HepG2 (cell line): Measurements from ENCODE around the gene MTA2. TPM values are rescaled to one million over a fixed set of nuclear protein-coding genes. Genes with fewer than 3 reads are reported as not detected.
A peak's percentile ranks its signal among the peaks of the same experiment; 100 is the strongest.

Experiments
- BRD4 ChIP-seq: sonication (generic); formaldehyde crosslinking; IDR thresholded peaks from 2 replicates; pipeline ENCODE4 v1.4.0; 2020; ENCODE audit warnings: missing genetic modification reagents
- CBFB ChIP-seq: sonication (generic); formaldehyde crosslinking; IDR thresholded peaks from 2 replicates; pipeline ENCODE4 v1.4.0; 2020; ENCODE audit warnings: missing genetic modification reagents
- EZH2 ChIP-seq: conservative IDR thresholded peaks from 2 replicates; pipeline ENCODE4 v1.6.1; 2012; ENCODE audit warnings: mild to moderate bottlenecking, low read depth, low read length, moderate library complexity
- FLYWCH1 ChIP-seq: sonication (generic); formaldehyde crosslinking; IDR thresholded peaks from 2 replicates; pipeline ENCODE4 v1.8.1; 2023; ENCODE audit warnings: mild to moderate bottlenecking, missing genetic modification reagents
- FOXM1 ChIP-seq: sonication (generic); formaldehyde crosslinking; IDR thresholded peaks from 2 replicates; pipeline ENCODE4 v1.5.0; 2020; ENCODE audit warnings: missing genetic modification reagents
- GZF1 ChIP-seq: sonication (generic); formaldehyde crosslinking; IDR thresholded peaks from 2 replicates; pipeline ENCODE4 v1.5.1; 2020; ENCODE audit warnings: mild to moderate bottlenecking, missing genetic modification reagents
- IRX3 ChIP-seq: sonication (generic); formaldehyde crosslinking; IDR thresholded peaks from 2 replicates; pipeline ENCODE4 v1.8.1; 2023; ENCODE audit warnings: mild to moderate bottlenecking, low read depth, missing genetic modification reagents, borderline replicate concordance
- KDM5A ChIP-seq: fragments of 200-600 bp; sonication (generic); IDR thresholded peaks from 2 replicates; pipeline ENCODE4 v1.7.0; 2018; ENCODE audit warnings: antibody characterized with exemption, mild to moderate bottlenecking, low read length, borderline replicate concordance
- KLF11 ChIP-seq: IDR thresholded peaks from 2 replicates; pipeline ENCODE4 v1.6.1; 2016; ENCODE audit warnings: missing compliant biosample characterization
- POLR2A ChIP-seq, 2 experiments: IDR thresholded peaks; 2 replicates each; pipeline ENCODE4 v1.6.1; 2011; ENCODE audit warnings: low read depth in 2 of 2, low read length in 2 of 2, mild to moderate bottlenecking in 1 of 2, moderate library complexity in 1 of 2; ENCODE audit not compliant: insufficient read depth in 1 of 2
- RXRA ChIP-seq: sonication (generic); formaldehyde crosslinking; IDR thresholded peaks from 2 replicates; pipeline ENCODE4 v1.5.1; 2020; ENCODE audit warnings: missing genetic modification reagents
- SAFB2 ChIP-seq: sonication (generic); formaldehyde crosslinking; IDR thresholded peaks from 2 replicates; pipeline ENCODE4 v1.5.1; 2020; ENCODE audit warnings: missing genetic modification reagents, low read depth, mild to moderate bottlenecking, borderline replicate concordance
- SOX5 ChIP-seq: IDR thresholded peaks from 2 replicates; pipeline ENCODE4 v1.6.1; 2016; ENCODE audit warnings: borderline replicate concordance
- TP53 ChIP-seq: sonication (generic); formaldehyde crosslinking; conservative IDR thresholded peaks from 2 replicates; pipeline ENCODE4 v1.4.0; 2020; ENCODE audit warnings: missing genetic modification reagents
- TRIM24 ChIP-seq: sonication (generic); formaldehyde crosslinking; IDR thresholded peaks from 2 replicates; pipeline ENCODE4 v1.8.0; 2022; ENCODE audit warnings: mild to moderate bottlenecking, missing genetic modification reagents
- ZNF101 ChIP-seq: sonication (generic); formaldehyde crosslinking; IDR thresholded peaks from 2 replicates; pipeline ENCODE4 v1.4.0; 2020; ENCODE audit warnings: mild to moderate bottlenecking, low read depth, missing genetic modification reagents, borderline replicate concordance
- ZNF263 ChIP-seq: sonication (generic); formaldehyde crosslinking; IDR thresholded peaks from 2 replicates; pipeline ENCODE4 v1.4.0; 2020; ENCODE audit warnings: missing genetic modification reagents
- ZNF280B ChIP-seq: sonication (generic); formaldehyde crosslinking; IDR thresholded peaks from 2 replicates; pipeline ENCODE4 v1.5.0; 2020; ENCODE audit warnings: missing genetic modification reagents, mild to moderate bottlenecking, borderline replicate concordance
- ZNF296 ChIP-seq: sonication (generic); formaldehyde crosslinking; conservative IDR thresholded peaks from 2 replicates; pipeline ENCODE4 v1.5.0; 2020; ENCODE audit warnings: mild to moderate bottlenecking, missing genetic modification reagents
- ZNF446 ChIP-seq: sonication (generic); formaldehyde crosslinking; IDR thresholded peaks from 2 replicates; pipeline ENCODE4 v1.5.0; 2020; ENCODE audit warnings: mild to moderate bottlenecking, missing genetic modification reagents
- ZNF570 ChIP-seq: sonication (generic); formaldehyde crosslinking; IDR thresholded peaks from 2 replicates; pipeline ENCODE4 v1.4.0; 2020; ENCODE audit warnings: mild to moderate bottlenecking, missing genetic modification reagents, borderline replicate concordance
- ZNF629 ChIP-seq: sonication (generic); formaldehyde crosslinking; conservative IDR thresholded peaks from 2 replicates; pipeline ENCODE4 v1.5.0; 2020; ENCODE audit warnings: missing genetic modification reagents
- ZNF75D ChIP-seq: sonication (generic); formaldehyde crosslinking; IDR thresholded peaks from 2 replicates; pipeline ENCODE4 v1.8.1; 2023; ENCODE audit warnings: missing genetic modification reagents, mild to moderate bottlenecking, borderline replicate concordance
- ZNF878 ChIP-seq: sonication (generic); formaldehyde crosslinking; IDR thresholded peaks from 2 replicates; pipeline ENCODE4 v1.8.1; 2023; ENCODE audit warnings: mild to moderate bottlenecking, missing genetic modification reagents, moderate library complexity
- polyA plus RNA-seq, 8 experiments: library from polyadenylated mRNA; depleted of rRNA in 3 of 8; stranded (reverse) in 7 of 8; unstranded in 1 of 8; fragments of >200 nt; fragmentation: Illumina TruSeq in 4 of 8; extraction: Trizol in 4 of 8; gene quantifications; 2 replicates each; pipeline versions ENCODE4 v1.2.1 to v1.2.3, GENCODE V29; 2011 to 2016; ENCODE audit warnings: low read depth in 4 of 8, missing spikeins in 1 of 8, mixed read lengths in 1 of 8; ENCODE audit not compliant: insufficient read depth in 1 of 8
- total RNA-seq, 5 experiments: library from RNA; depleted of rRNA; stranded (reverse); fragments of >200 nt; fragmentation: Illumina TruSeq; extraction: Trizol; gene quantifications; 2 replicates each; pipeline ENCODE4 v1.2.3, GENCODE V29; 2016; ENCODE audit warnings: low read depth in 1 of 5
- TF ChIP-seq, protein P1 (sequence below): sonication (generic); formaldehyde crosslinking; conservative IDR thresholded peaks from 2 replicates; pipeline ENCODE4 v1.8.0; 2022; ENCODE audit warnings: low read depth, missing genetic modification reagents
- TF ChIP-seq, protein P2 (sequence below): sonication (generic); formaldehyde crosslinking; IDR thresholded peaks from 2 replicates; pipeline ENCODE4 v1.9.0; 2021; ENCODE audit warnings: missing genetic modification reagents, mild to moderate bottlenecking, borderline replicate concordance

MTA2 gene
- total and polyA plus RNA-seq, 2 of the 13 experiments (the other 11 are each of a cell fraction or from before 2014, with no cell fraction given), result 14.0 to 70.0 TPM

DNA sequence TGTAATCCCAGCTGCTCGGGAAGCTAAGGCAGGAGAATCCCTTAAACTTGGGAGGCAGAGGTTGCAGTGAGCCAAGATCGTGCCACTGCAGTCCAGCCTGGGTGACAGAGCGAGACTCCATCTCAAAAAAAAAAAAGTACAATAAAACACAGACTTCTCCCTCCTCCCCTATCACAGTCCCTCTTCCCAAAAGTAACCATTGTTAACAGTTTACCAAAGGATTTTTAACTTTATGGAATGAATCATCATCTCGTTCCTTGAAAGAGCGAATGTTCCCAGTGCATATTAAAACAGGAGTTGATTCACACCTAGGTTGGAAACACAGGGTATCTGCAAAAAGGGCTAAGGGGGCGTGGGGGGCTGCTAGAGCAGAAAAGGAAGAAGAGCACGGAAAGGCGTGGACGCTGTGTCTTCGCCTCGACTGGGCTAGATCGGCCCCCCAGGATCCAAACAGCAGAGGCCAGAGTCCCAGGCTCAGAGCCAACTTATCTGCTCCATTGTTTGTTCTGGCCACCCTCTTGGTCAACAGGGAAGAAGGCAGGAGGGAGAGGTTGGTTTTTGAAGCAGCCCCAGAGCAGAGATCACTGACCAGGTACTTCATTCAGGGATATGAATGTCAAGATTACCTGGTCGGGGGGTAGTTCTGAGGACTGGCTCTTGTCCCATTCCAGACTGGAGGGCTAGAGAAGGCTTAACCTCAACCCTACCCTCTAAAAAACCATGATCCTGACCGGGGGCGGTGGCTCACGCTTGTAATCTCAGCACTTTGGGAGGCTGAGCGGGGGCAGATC is 52.9 kb downstream of the MTA2 start (continued):
- TF ChIP-seq TP53 (CRISPR knock-in tag), result no peak
- TF ChIP-seq FLYWCH1 (CRISPR knock-in tag), result no peak
- no peak for TF ChIP-seq TRIM24 (CRISPR knock-in tag)
- no peak for TF ChIP-seq KLF11 (CRISPR knock-in tag)
- TF ChIP-seq ZNF629, result no peak
- 0 out of 2 replicates have a peak, but pooled peaks have one; percentile 36 for TF ChIP-seq IRX3 (CRISPR knock-in tag)
- no peak for TF ChIP-seq ZNF75D (CRISPR knock-in tag)
- TF ChIP-seq SAFB2 (CRISPR knock-in tag), result no peak
- no peak for TF ChIP-seq BRD4 (CRISPR knock-in tag)
- no peak; the same call in 1 of the 2 replicates for TF ChIP-seq ZNF878 (CRISPR knock-in tag)
- no peak for TF ChIP-seq FOXM1 (CRISPR knock-in tag)
- TF ChIP-seq, protein P1, sequence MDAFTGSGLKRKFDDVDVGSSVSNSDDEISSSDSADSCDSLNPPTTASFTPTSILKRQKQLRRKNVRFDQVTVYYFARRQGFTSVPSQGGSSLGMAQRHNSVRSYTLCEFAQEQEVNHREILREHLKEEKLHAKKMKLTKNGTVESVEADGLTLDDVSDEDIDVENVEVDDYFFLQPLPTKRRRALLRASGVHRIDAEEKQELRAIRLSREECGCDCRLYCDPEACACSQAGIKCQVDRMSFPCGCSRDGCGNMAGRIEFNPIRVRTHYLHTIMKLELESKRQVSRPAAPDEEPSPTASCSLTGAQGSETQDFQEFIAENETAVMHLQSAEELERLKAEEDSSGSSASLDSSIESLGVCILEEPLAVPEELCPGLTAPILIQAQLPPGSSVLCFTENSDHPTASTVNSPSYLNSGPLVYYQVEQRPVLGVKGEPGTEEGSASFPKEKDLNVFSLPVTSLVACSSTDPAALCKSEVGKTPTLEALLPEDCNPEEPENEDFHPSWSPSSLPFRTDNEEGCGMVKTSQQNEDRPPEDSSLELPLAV, result no peak
- peak; percentile 72; the same call in 1 of the 2 replicates for TF ChIP-seq SOX5
- TF ChIP-seq, protein P2, sequence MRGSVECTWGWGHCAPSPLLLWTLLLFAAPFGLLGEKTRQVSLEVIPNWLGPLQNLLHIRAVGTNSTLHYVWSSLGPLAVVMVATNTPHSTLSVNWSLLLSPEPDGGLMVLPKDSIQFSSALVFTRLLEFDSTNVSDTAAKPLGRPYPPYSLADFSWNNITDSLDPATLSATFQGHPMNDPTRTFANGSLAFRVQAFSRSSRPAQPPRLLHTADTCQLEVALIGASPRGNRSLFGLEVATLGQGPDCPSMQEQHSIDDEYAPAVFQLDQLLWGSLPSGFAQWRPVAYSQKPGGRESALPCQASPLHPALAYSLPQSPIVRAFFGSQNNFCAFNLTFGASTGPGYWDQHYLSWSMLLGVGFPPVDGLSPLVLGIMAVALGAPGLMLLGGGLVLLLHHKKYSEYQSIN (CRISPR knock-in tag), result no peak
- no peak for TF ChIP-seq ZNF280B
- TF ChIP-seq ZNF263 (CRISPR knock-in tag), result peak; percentile 41; the same call in 1 of the 2 replicates
- TF ChIP-seq GZF1 (CRISPR knock-in tag), result 0 out of 2 replicates have a peak, but pooled peaks have one; percentile 63
- TF ChIP-seq ZNF570 (CRISPR knock-in tag), result no peak
- no peak for TF ChIP-seq ZNF446 (CRISPR knock-in tag)
- TF ChIP-seq KDM5A, result no peak
- no peak for TF ChIP-seq POLR2A (IDR thresholded peaks at IDR 0.05; ENCODE audit: insufficient read depth in 1 of 2, low read depth in 2 of 2, low read length in 2 of 2)
- peak; percentile 97 for TF ChIP-seq ZNF296
- no peak for TF ChIP-seq ZNF101
- TF ChIP-seq CBFB (CRISPR knock-in tag), result no peak
- TF ChIP-seq RXRA (CRISPR knock-in tag), result peak; percentile 33; the same call in 1 of the 2 replicates
- TF ChIP-seq EZH2, result no peak
